Kidney epithelial cell (primary cell): ENCODE results near the gene DAPK1. TPM values are rescaled to one million over a fixed set of nuclear protein-coding genes. Genes with fewer than 3 reads are reported as not detected.

Experiments used
- DNase-seq: peaks from one replicate; pipeline ENCODE4 v3.0.0-alpha.2; 2010; ENCODE audit warnings: low read depth
- H3K27me3 ChIP-seq: 2 replicates; pipeline ENCODE4 v1.6.0; 2011; ENCODE audit warnings: low read length; ENCODE audit not compliant: control insufficient read depth, insufficient read depth
- H3K36me3 ChIP-seq: 2 replicates; pipeline ENCODE4 v1.5.1; 2011; ENCODE audit warnings: low read length; ENCODE audit not compliant: control insufficient read depth, insufficient read depth
- H3K4me3 ChIP-seq: 2 replicates; pipeline ENCODE4 v1.5.1; 2011; ENCODE audit warnings: low read depth, mild to moderate bottlenecking, control low read depth, low read length
- total RNA-seq: library from RNA; depleted of rRNA; stranded (reverse); fragments of >200 nt; gene quantifications from 2 replicates; pipeline ENCODE4 v1.2.3, GENCODE V29; 2015
- TF ChIP-seq, protein P1 (sequence below): IDR thresholded peaks from 2 replicates; pipeline ENCODE4 v1.5.1; 2011; ENCODE audit warnings: mild to moderate bottlenecking, moderate library complexity, low read length, control low read depth, inconsistent platforms; ENCODE audit not compliant: insufficient read depth, poor library complexity, severe bottlenecking

DAPK1 gene
- total RNA-seq, 1 donor from 2014 or later = 23.5 TPM

DNA sequence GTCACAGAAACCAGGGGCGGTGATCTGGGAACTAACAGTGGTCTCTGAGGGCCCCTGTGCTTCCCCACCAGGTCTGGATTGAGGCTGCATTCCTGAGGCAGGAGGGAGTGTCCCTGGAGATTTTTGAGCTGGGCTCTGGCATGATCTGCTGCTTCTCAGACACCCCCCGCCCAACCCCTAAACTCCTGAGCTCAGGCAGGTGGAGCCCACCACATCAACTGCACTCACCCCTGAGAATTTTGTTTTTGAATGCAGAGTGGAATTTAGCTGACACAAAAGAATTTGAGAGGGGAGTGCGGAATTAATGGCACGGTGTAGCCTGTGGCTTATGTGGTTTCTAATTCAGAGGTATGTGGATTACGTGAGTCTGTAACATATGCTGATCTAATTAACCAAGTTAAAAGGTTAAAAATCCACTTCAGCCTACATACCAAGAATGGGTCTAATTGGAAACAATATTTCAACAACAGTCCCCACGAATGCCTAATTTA, 204.3 kb downstream of the DAPK1 start:
- peaks cover 10% of the 10 kb centered on the region for H3K36me3 ChIP-seq
- no peak for DNase-seq
- H3K27me3 ChIP-seq = no peaks in the 10 kb centered on the region
- H3K4me3 ChIP-seq = no peak overlapping the region
- TF ChIP-seq, protein P1, sequence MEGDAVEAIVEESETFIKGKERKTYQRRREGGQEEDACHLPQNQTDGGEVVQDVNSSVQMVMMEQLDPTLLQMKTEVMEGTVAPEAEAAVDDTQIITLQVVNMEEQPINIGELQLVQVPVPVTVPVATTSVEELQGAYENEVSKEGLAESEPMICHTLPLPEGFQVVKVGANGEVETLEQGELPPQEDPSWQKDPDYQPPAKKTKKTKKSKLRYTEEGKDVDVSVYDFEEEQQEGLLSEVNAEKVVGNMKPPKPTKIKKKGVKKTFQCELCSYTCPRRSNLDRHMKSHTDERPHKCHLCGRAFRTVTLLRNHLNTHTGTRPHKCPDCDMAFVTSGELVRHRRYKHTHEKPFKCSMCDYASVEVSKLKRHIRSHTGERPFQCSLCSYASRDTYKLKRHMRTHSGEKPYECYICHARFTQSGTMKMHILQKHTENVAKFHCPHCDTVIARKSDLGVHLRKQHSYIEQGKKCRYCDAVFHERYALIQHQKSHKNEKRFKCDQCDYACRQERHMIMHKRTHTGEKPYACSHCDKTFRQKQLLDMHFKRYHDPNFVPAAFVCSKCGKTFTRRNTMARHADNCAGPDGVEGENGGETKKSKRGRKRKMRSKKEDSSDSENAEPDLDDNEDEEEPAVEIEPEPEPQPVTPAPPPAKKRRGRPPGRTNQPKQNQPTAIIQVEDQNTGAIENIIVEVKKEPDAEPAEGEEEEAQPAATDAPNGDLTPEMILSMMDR = no peak

DNA sequence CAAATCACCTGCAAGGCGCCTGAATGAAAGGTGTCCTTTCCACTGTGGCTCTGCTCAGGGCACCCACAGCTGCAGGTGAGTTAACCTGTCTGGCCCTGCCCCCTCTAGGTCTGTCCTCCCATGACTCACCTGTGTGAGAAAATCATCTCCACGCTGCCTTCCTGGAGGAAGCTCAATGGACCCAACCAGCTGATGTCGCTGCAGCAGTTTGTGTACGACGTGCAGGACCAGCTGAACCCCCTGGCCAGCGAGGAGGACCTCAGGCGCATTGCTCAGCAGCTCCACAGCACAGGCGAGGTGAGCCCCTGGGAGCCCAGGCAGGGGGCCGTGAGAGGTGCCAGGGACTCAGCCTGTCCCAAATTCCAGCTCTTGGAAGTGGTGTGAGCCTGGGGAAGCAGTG, 205.3 kb downstream of the DAPK1 start:
- TF ChIP-seq, protein P1 = no peak
- Histone ChIP-seq H3K27me3 (no peaks in the 10 kb centered on the region), H3K36me3 (peaks cover 8% of the 10 kb centered on the region), H3K4me3 (no peak overlapping the region)
- no peak for DNase-seq

DNA sequence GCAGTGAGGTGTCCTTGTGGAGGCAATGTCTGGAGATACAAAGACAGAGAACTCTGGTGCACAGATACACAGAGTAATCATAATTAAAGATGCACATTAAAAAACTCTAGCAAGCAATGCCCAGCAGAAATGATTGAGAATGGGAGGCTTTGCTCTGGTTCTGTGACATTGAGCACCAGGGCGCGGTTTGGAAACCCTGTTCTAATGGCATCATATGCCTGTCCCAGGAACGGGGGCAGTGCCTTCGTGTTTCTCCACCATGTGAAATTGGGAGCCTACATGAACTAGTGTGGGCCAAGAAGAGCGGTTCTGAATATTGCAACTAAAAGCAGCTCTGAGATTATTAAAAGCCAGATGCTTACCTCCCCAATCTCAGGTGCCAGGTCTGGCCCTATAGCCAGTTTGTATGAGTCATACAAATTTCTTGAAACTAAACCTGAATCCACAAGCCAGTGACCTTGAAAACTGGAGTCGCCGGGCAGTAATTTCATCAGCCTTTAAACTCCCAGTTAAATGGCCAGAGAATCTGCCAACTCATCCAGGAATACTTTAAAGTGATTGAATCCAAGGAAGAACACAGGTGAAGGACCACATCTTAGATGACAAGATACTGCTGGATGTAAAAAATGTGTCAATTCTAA, 206.1 kb downstream of the DAPK1 start:
- H3K4me3 ChIP-seq = no peak overlapping the region
- no peaks in the 10 kb centered on the region for H3K27me3 ChIP-seq
- TF ChIP-seq, protein P1 = no peak
- peaks cover 7% of the 10 kb centered on the region for H3K36me3 ChIP-seq
- DNase-seq = no peak

DNA sequence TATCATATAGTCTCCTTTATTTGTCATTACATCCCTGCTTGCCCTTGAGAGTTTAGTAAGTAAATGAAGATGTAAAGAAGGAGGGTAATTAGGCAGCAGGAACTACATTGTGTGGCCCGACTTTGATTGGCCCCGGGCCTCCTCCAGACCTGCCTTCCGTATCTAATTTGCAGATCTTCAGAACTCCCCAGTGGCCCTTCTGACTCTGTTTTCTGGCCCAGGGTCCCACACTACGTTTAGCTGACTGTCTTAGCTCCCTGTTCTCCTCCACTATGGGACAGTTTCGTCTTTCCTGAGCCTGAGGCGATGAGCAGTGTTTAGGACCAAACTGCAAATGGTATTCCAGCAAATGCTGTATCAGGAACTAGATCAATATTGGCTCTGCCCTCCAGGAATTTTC, 206.7 kb downstream of the DAPK1 start:
- Histone ChIP-seq H3K36me3 (peaks cover 7% of the 10 kb centered on the region), H3K27me3 (no peaks in the 10 kb centered on the region), H3K4me3 (no peak overlapping the region)
- no peak for DNase-seq
- TF ChIP-seq, protein P1 = no peak

DNA sequence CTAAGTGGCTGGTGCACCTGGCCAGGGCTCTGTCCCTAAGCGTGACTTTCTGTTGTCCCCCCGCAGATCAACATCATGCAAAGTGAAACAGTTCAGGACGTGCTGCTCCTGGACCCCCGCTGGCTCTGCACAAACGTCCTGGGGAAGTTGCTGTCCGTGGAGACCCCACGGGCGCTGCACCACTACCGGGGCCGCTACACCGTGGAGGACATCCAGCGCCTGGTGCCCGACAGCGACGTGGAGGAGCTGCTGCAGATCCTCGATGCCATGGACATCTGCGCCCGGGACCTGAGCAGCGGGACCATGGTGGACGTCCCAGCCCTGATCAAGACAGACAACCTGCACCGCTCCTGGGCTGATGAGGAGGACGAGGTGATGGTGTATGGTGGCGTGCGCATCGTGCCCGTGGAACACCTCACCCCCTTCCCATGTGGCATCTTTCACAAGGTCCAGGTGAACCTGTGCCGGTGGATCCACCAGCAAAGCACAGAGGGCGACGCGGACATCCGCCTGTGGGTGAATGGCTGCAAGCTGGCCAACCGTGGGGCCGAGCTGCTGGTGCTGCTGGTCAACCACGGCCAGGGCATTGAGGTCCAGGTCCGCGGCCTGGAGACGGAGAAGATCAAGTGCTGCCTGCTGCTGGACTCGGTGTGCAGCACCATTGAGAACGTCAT, 208.5 kb downstream of the DAPK1 start:
- peaks cover 7% of the 10 kb centered on the region for H3K36me3 ChIP-seq
- TF ChIP-seq, protein P1 = no peak
- H3K4me3 ChIP-seq = no peak overlapping the region
- DNase-seq = no peak
- H3K27me3 ChIP-seq = no peaks in the 10 kb centered on the region
